Upper lobe of right lung (tissue), 1 donor: ENCODE measurements around the gene TBCB. TPM values are rescaled to one million over a fixed set of nuclear protein-coding genes. Genes with fewer than 3 reads are reported as not detected.
"Not testable (repeated sequence)": the region's sequence is repeated elsewhere in the genome, so short reads cannot be mapped to it uniquely, and the experiment has no call there.

Source experiments
- ATAC-seq: fragments of 200-7000 bp; cut with Tn5 transposase; one replicate; pipeline ENCODE4 v1.9.1; 2020; ENCODE audit warnings: mild to moderate bottlenecking, moderate library complexity
- DNase-seq: peaks from one replicate; pipeline ENCODE4 v3.0.0-alpha.2; 2020
- H3K27ac ChIP-seq: fragments of 200-600 bp; one replicate; pipeline ENCODE4 v1.8.0; 2022
- H3K27me3 ChIP-seq: fragments of 200-600 bp; one replicate; pipeline ENCODE4 v1.8.0; 2022; ENCODE audit warnings: mild to moderate bottlenecking
- H3K36me3 ChIP-seq: fragments of 200-600 bp; one replicate; pipeline ENCODE4 v1.8.0; 2022
- H3K4me1 ChIP-seq: fragments of 200-600 bp; one replicate; pipeline ENCODE4 v1.8.0; 2022
- H3K4me3 ChIP-seq: fragments of 200-600 bp; one replicate; pipeline ENCODE4 v1.8.0; 2022; ENCODE audit warnings: mild to moderate bottlenecking
- H3K9me3 ChIP-seq: fragments of 200-600 bp; one replicate; pipeline ENCODE4 v1.8.0; 2022
- CTCF ChIP-seq: fragments of 200-600 bp; IDR thresholded peaks from one replicate; pipeline ENCODE4 v1.8.0; 2022; ENCODE audit warnings: antibody characterized with exemption
- intact Hi-C: fragments of 100-400 bp; cut with DNase I; formaldehyde crosslinking; loops from one replicate; pipeline ENCODE4 v1.11.0; 2022
- total RNA-seq: library from RNA; stranded (reverse); fragmentation: NEBNext Ultra II Directional; extraction: Animal tissue kit (Norgen Biotek cat#: 25700); gene quantifications from one replicate; pipeline ENCODE4 v1.2.1, GENCODE V29; 2021
- donor health status: DM: no; HTN: yes; CAD: no; lungs with severe emphysema.

The TBCB gene
- total RNA-seq, 1 donor from 2014 or later: 82.2 TPM

GRCh38 chr19:36125557-36125956 lies 10.3 kb downstream of the TBCB start:
- DNase-seq (no peak), ATAC-seq (no peak)
- intact Hi-C loops: loop anchor here (5.0 kb wide), 1 partner anchor 42 kb away; no protein-coding TSS in a partner anchor
- TF ChIP-seq CTCF: no peak
- Histone ChIP-seq H3K4me3 (no peak overlapping the region), H3K4me1 (peaks cover 15% of the 10 kb centered on the region), H3K27ac (no peak overlapping the region), H3K27me3 (no peaks in the 10 kb centered on the region), H3K36me3 (peaks cover 43% of the 10 kb centered on the region), H3K9me3 (no peaks in the 10 kb centered on the region)

DNA sequence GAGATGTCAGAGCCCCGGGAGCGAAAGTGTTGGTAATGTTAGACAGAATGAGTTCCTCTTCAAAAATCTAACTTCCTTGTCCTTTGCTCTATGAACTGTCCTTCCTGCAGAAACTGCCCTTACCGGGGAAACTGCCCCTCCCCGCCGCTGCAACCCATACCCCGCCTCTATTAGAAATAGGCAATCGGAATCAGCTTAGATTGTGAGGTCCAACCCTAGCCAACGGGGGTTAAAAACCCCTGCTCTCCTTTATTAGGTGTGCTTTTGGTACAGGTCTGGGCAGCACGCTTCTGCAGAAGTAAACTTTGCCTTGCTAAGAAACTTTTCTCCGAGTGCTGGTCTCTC lies 13.1 kb downstream of the TBCB start:
- Histone ChIP-seq H3K9me3 (no peaks in the 10 kb centered on the region), H3K4me1 (peaks cover 18% of the 10 kb centered on the region), H3K27ac (peak overlapping the region; percentile 89), H3K4me3 (peak overlapping the region; percentile 51), H3K27me3 (no peaks in the 10 kb centered on the region), H3K36me3 (peaks cover 22% of the 10 kb centered on the region)
- intact Hi-C loops: loop anchor here (5.0 kb wide), 1 partner anchor 39 kb away; no protein-coding TSS in a partner anchor
- TF ChIP-seq CTCF: no peak
- ATAC-seq: peak; percentile 34
- DNase-seq: no peak

DNA sequence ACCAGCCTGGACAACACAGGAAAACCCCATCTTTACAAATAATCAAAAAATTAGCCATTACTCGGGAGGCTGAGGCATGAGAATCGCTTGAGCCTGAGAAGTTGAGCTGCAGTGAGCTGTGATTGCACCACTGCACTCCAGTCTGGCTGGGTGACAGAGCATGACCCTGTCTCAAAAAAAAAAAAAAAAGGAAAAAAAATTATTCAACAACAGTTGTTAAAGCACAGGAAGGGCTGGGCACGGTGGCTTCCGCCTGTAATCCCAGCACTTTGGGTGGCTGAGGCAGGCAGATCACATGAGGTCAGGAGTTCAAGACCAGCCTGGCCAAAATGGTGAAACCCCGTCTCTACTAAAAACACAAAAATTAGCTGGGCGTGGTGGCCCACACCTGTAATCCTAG lies 16.0 kb downstream of the TBCB start:
- ATAC-seq, intact Hi-C loops, H3K4me3 ChIP-seq, H3K9me3 ChIP-seq, H3K36me3 ChIP-seq, H3K27me3 ChIP-seq: not testable (repeated sequence)
- peak overlapping the region; percentile 42 for H3K27ac ChIP-seq
- DNase-seq: peak; percentile 81
- H3K4me1 ChIP-seq: peaks cover 18% of the 10 kb centered on the region

GRCh38 chr19:36134867-36135266 lies 19.6 kb downstream of the TBCB start:
- H3K27ac ChIP-seq, H3K9me3 ChIP-seq, DNase-seq, H3K27me3 ChIP-seq, intact Hi-C loops, ATAC-seq, H3K4me3 ChIP-seq, H3K36me3 ChIP-seq: not testable (repeated sequence)
- peaks cover 24% of the 10 kb centered on the region for H3K4me1 ChIP-seq

GRCh38 chr19:36136964-36137686 lies 21.9 kb downstream of the TBCB start:
- no peak overlapping the region for H3K4me3 ChIP-seq
- peak; percentile 80 for DNase-seq
- no peaks in the 10 kb centered on the region for H3K27me3 ChIP-seq
- TF ChIP-seq CTCF: no peak
- peaks cover 31% of the 10 kb centered on the region for H3K4me1 ChIP-seq
- intact Hi-C loops: no loop called here
- peak; percentile 58 for ATAC-seq
- no peaks in the 10 kb centered on the region for H3K9me3 ChIP-seq
- peaks cover 4% of the 10 kb centered on the region for H3K36me3 ChIP-seq
- H3K27ac ChIP-seq: peak overlapping the region; percentile 80

DNA sequence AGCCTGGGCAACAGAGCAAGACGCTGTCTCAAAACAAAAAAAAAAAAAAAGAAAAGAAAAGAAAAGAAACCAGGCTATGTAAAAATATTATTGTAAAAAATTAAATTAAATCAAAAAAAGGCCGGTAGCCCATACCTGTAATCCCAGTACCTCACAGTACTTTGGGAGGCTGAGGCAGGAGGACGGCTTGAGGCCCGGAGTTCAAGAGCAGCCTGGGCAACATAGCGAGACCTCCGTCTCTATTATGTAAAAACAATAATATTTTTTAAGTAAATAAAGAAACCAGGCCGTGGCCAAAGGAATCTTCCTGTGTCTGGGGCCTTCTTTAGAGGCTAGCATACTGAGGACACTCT lies 23.8 kb downstream of the TBCB start:
- no peaks in the 10 kb centered on the region for H3K9me3 ChIP-seq
- H3K36me3 ChIP-seq: peaks cover 23% of the 10 kb centered on the region
- peak overlapping the region; percentile 78 for H3K4me3 ChIP-seq
- intact Hi-C loops: no loop called here
- no peak for TF ChIP-seq CTCF
- DNase-seq (no peak), ATAC-seq (no peak)
- no peaks in the 10 kb centered on the region for H3K27me3 ChIP-seq
- peak overlapping the region; percentile 97 for H3K27ac ChIP-seq
- H3K4me1 ChIP-seq: peaks cover 31% of the 10 kb centered on the region
